GM21619 (cell line): ENCODE results near the gene RXFP2.

Experiments
- ATAC-seq: cut with Tn5 transposase; IDR thresholded peaks from one replicate; pipeline ENCODE4 v1.9.1; 2021; ENCODE audit not compliant: unreplicated experiment

RXFP2 gene

GRCh38 chr13:31739226-31739625, at the start of gene RXFP2:
RXFP2 (plus strand) TSS chr13:31739526; CDS start chr13:31739613, 87 bp downstream.
- ATAC-seq: no peak

GRCh38 chr13:31697290-31697689, 42.0 kb upstream of the RXFP2 start:
- ATAC-seq: no peak

- no peak for ATAC-seq
Observed at GRCh38 chr13:31699650-31700049, 39.7 kb upstream of the RXFP2 start.

- no peak for ATAC-seq
Observed at GRCh38 chr13:31703780-31704179, 35.5 kb upstream of the RXFP2 start.

GRCh38 chr13:31706105-31706504, 33.2 kb upstream of the RXFP2 start:
- ATAC-seq: no peak

GRCh38 chr13:31717583-31717982, 21.7 kb upstream of the RXFP2 start:
- ATAC-seq: no peak

- ATAC-seq: no peak
Observed at GRCh38 chr13:31719214-31719613, 20.1 kb upstream of the RXFP2 start.

GRCh38 chr13:31722673-31723072, 16.7 kb upstream of the RXFP2 start:
- ATAC-seq: no peak

- ATAC-seq: no peak
Observed at GRCh38 chr13:31725841-31726240, 13.5 kb upstream of the RXFP2 start.

GRCh38 chr13:31731921-31732320, 7.4 kb upstream of the RXFP2 start:
- no peak for ATAC-seq

- ATAC-seq: no peak
Observed at GRCh38 chr13:31733066-31733465, 6.3 kb upstream of the RXFP2 start.

GRCh38 chr13:31733647-31734046, 5.7 kb upstream of the RXFP2 start:
- ATAC-seq: no peak

GRCh38 chr13:31742097-31742734, 2.9 kb downstream of the RXFP2 start:
- peak; percentile 90 for ATAC-seq

GRCh38 chr13:31747291-31747690, 8.0 kb downstream of the RXFP2 start:
- ATAC-seq: no peak

GRCh38 chr13:31747966-31748365, 8.6 kb downstream of the RXFP2 start:
- ATAC-seq: no peak

- ATAC-seq: no peak
Observed at GRCh38 chr13:31749929-31750328, 10.6 kb downstream of the RXFP2 start.

GRCh38 chr13:31755211-31755610, 15.9 kb downstream of the RXFP2 start:
- no peak for ATAC-seq

GRCh38 chr13:31755803-31756212, 16.5 kb downstream of the RXFP2 start:
- no peak for ATAC-seq

- no peak for ATAC-seq
Observed at GRCh38 chr13:31756346-31756745, 17.0 kb downstream of the RXFP2 start.

- no peak for ATAC-seq
Observed at GRCh38 chr13:31761951-31762350, 22.6 kb downstream of the RXFP2 start.

GRCh38 chr13:31764556-31764955, 25.2 kb downstream of the RXFP2 start:
- no peak for ATAC-seq

- no peak for ATAC-seq
Observed at GRCh38 chr13:31765138-31765785, 25.9 kb downstream of the RXFP2 start.
